NCI-H82 treated with DMSO at 0.1 percent for 48 hours (cell line): Measurements from ENCODE around the gene RAB17.

Source experiments
- DNase-seq: peaks from one replicate; lab custom pipeline; 2025; ENCODE audit not compliant: unreplicated experiment; lab: John Stamatoyannopoulos, UW

Gene RAB17

GRCh38 chr2:237581326-237581725 lies 9.2 kb downstream of the RAB17 start:
- no peak for DNase-seq

DNA sequence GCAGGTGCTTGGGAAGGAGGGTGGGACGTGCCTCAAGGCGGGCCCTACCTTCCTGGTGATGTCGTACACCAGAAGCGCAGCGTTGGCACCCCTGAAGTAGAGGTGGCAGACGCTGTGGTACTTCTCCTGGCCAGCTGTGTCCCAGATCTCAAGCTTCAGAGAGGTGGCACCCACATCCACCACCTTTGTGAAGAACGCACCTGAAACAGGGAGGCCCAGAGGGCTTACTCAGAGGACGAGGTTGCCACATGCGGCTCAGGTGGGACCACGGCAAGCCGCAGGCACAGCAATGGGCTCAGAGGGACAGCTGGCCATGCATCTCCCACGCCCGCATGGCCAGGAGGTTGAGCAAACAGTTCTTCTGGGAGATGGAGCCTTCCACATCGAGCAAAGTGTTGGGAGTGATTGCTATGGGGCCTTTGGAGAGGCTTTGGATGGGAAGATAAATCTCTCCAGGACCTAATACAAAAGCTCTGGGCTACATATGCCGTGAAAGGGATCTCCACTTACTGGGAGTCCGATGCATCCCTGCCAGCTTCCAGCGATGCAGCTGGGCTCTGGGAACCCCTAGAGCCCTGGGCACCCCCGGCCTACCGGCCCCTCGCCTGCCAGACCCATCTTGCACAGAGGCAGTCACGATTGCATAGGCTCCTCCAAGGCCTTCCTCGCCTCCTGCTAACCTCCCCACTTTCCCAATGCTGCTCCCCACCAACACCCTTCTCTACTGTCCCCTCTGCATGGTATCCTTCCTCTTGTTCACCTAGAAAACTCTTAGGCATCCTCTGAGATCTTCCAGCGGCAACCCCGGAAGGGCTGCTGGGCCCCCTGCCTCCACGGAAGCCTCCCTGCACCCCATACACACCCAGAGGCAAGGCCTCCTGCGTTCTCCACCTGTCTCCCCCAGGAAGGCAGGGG lies 12.3 kb downstream of the RAB17 start:
- no peak for DNase-seq

GRCh38 chr2:237577458-237577857 lies 13.1 kb downstream of the RAB17 start:
- DNase-seq, result no peak

GRCh38 chr2:237576974-237577373 lies 13.6 kb downstream of the RAB17 start:
- no peak for DNase-seq

- no peak for DNase-seq
Observed at GRCh38 chr2:237575869-237576862, 14.4 kb downstream of the RAB17 start.

DNA sequence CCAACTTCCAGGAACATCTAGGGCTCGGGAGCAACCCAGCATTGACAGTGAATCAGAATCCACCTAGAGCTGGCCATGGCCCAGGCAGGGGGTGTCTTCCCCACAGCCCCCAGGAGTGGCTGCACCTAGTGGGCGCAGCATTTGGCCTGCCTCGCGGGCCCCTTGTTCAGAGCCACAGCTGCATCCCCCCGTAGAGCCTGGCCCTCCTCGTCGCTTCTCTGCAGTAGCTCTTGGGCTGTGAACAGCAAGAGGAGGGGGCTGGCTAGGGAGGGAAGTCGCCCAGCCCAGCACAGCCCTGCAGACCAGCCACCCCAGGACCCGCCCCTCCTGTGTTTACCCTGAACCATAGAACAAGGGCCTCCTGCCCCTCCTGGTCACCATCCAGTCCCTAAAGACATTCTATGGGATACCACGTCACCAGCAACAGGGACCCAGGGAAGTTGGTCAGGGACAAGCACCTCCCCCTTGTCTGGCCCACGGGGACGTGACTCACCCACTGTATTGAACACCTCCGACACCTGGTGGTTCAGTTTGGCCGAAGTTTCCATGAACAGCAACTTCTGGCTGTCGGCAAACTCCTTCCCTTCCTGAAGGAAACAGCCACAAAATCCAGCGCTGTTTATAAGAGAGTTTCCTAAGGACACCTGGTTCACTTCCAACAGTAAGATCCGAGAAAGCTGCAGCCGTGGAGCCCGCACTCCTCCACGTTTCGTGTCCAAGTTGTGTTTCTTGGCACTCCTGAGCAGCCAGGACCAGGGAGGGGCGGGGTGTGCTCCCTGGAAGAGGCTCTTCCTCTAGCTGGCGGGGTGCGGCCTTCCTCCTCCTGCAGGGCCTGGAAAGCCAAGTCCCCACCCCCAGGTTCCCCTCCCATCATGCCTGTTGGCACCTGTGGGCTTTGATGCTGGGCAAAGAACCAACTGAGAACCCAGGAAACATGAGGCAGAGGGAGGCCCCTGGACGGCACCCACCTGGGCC lies 15.4 kb downstream of the RAB17 start:
- DNase-seq, result no peak

DNA sequence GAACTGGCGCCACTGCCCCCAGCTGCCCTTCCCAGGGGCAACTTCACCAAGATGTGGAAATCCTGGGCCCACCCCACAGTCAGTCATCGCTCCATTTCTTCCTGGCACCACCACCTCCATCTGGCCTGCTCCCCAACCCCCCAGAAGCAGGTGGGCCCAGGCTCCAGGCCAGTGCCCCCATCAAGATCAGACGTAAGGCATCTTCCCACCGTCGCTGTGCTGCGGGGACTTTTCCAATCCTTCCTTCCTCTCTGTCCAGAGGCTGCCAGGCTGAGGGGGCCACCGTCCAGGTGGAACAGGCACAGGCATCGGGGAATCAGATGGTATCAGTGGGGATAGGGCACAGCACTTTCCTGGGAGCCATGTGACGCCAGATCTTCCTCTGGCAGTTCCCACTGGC lies 16.1 kb downstream of the RAB17 start:
- no peak for DNase-seq

DNA sequence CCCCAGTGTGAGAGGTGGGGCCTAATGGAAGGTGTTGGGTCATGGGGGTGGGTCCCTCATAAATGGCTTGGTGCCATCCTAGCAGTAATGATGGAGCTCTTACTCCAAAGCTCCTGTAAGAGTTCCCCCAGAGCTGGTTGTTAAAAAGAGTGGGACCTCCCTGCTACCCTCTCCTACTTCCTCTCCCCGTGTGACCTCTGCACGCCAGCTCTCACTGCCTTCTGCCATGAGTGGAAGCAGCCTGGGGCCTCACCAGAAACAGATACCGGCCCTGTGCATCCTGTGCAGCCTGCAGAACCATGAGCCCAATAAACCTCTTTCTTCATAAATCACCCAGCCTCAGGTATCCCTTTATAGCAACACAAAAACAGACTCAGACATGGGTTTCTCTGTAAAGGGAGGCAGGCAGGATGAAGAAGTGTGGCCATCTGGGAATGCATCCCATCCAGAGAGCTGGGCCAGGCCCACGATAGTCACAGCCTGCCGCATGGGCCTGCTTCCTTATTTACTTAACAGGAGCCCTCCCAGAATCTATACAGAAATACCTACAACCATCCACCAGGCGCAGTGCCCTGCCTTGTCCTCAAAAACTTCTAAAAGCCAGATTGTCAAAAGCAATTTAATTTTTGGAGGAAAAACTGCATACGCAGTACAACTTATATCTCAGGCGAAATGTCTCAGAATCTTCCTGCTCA lies 16.7 kb downstream of the RAB17 start:
- no peak for DNase-seq

DNA sequence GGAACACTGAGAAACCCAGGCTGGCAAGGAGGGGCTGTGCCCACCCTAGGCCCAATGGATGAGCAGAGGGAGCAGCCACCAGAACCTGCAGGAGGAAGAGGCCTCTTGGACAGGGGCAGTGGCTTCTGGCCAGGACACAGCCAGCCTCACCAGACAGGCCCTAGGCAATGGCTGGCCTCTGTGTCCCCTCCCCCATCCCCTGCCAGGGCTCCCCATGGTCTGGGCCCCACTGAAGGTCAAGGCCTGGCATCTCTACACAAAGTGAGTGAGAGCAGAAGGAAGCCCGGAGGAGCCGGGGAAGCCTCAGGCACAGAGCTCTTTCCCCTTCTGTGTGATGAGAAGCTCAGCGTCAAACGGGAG lies 17.8 kb downstream of the RAB17 start:
- no peak for DNase-seq

- peak; percentile 62 for DNase-seq
Observed at GRCh38 chr2:237572021-237572741, 18.4 kb downstream of the RAB17 start.

GRCh38 chr2:237571551-237571950 lies 19.0 kb downstream of the RAB17 start:
- no peak for DNase-seq

GRCh38 chr2:237570776-237571335 lies 19.7 kb downstream of the RAB17 start:
- no peak for DNase-seq

DNA sequence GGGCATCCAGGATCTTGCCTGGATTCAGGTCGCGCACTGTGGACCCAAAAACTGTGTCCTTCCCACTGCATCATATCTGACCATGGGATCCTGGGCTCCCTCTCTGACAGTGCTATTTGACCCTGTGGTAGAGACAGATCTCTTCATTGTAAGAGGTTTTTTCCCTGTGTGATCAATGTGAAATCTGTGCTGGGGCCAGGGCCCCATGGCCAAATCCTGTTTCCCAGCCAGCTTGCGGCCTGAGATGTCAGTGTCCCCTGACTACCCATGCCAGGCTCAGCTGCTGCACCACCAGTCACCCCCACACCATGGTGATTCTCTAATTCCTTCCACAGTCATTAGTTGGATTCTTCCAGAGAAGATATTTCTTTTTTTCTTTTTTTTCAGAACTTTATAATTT lies 20.6 kb downstream of the RAB17 start:
- no peak for DNase-seq

DNA sequence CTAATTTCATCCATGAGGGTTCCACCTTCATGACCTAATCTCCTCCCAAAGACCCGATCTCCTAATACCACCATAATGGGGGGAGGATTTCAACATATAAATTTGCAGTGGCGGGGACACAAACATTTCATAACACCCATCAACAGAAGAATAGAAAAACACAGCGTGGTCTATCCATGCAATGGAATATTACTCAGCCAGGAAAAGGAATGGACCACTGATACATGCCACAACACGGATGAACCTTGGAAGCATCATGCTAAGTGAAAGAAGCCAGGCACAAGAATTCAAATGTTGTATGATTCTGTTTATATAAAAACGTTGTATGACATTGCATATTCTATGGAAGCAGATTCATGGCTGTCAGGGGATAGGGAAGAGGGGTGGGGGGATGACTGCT lies 21.5 kb downstream of the RAB17 start:
- no peak for DNase-seq

DNA sequence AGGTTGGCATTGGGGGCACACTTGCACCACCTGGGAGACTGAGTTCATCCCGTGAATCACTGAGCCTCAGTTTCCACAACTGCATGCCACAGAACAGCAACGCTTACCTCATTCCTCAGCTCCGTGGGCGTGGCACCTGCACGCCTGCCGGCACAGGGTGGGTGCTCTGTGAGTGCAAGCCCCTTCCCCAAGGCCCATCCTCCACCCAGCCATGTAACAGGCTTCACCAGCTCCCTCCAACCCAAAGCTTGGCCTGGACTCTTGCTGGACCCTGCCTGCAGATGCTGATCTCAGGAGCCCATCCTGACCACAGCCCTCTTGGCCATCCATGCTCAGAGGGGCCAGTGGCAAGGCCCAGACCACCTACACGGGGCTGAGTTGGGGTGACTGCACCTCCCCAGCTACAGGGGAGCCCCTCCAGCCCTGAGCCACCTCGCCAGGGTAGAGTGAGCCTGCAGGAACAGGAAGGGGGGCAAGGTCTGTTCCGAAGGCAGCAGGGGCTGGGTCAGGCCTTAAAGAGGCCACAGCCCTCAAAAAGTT lies 22.3 kb downstream of the RAB17 start:
- DNase-seq, result no peak

GRCh38 chr2:237567276-237568029 lies 23.1 kb downstream of the RAB17 start:
- no peak for DNase-seq

DNA sequence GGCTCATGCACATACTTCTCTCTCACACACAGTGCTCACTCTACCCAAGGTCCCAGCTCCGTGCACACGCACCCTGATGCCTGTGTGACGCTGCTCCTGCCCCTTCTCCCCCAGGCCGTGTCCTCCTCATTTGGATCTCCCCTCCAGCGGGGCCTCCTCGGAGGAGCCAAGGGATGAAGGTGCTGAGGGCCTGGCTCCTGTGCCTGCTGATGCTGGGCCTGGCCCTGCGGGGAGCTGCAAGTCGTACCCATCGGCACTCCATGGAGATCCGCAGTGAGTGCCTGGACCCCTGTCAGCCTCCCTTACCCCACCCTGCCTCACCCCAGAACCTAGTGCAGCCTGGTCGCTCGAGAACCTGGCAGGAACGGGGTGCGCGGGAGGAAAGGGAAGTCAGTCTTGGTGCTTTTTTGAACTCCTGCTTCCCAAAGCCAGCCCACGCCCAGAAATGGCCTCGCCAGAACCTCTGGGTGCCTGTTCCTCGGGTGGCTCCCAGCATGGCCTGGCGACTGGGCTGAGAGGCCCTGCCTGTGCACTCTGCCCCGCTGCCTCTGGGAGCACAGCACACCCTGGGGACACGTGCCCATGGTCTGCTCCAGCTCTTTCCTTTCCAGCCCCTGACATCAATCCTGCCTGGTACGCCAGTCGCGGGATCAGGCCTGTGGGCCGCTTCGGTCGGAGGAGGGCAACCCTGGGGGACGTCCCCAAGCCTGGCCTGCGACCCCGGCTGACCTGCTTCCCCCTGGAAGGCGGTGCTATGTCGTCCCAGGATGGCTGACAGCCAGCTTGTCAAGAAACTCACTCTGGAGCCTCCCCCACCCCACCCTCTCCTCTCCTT lies 23.9 kb downstream of the RAB17 start, which contains the start of gene PRLH:
PRLH (plus strand) TSS at position 174 of the 835 bp plus-strand sequence; CDS start at position 174, 0 bp downstream.
- DNase-seq, result no peak
